UCSD-AML1 (cell line): Measurements from ENCODE around the gene CYP3A5.
"Not testable (repeated sequence)": the region's sequence is repeated elsewhere in the genome, so short reads cannot be mapped to it uniquely, and the experiment has no call there.

Experiments
- DNase-seq: peaks from one replicate; lab custom pipeline; 2025; ENCODE audit not compliant: unreplicated experiment; lab: John Stamatoyannopoulos, UW

CYP3A5 gene

DNA sequence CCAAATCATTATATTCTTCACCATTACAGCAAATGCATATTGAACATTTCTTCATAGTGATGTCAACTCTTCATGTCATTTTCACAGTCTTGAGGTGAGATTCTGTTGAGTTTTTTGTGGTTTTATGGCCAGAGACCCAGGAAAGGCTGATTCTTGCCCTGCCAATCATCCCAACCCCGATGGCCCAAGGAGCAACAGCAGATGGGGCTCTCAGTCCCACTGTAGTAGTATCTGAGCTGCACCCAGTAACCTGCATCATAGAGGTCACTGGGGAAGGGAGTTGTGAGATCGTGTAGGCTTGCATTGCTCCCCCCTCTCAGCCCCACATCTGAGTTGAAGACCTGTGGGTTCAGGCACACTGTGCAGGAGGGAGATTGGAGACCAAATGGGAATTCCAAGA, 36.3 kb downstream of the CYP3A5 start:
- no peak for DNase-seq

DNA sequence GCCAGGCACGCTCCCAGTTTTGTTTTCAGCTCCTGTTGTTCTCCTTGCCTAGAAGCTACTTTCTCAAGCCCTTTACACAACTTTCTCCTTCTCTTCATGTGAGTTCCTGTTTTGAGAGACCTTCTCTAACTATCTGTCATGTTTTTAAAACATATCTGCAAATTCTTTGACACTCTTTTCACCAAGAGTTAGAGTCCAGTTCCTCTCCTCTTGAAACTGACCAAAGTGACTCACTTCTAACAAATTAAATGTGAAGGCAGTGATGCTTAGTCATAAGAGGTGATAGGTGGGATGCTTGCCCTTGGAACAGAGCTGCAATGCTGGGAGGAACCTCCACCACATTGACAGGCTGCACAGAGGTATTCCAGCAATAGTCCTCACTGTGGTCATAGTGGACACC, 37.8 kb downstream of the CYP3A5 start:
- no peak for DNase-seq

DNA sequence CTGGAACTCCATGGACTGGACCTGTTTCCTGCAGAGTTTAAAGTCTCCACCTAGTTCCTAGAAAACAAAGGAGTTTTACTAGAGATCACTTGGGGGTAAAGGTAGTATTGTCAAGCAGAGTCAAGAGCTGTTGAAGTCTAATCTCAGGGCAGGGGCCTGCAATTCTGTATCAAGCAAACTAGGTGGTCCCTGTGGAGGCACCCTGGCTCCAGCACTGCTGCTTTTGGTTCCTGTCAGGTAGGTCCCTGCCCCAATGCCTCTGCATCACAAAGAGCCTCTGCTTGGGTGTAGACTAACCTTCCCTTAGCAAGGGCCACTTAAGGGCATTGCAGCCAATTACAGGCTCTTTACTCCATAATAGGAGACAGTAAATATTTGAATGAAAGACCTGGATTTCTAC, 40.5 kb downstream of the CYP3A5 start:
- no peak for DNase-seq

DNA sequence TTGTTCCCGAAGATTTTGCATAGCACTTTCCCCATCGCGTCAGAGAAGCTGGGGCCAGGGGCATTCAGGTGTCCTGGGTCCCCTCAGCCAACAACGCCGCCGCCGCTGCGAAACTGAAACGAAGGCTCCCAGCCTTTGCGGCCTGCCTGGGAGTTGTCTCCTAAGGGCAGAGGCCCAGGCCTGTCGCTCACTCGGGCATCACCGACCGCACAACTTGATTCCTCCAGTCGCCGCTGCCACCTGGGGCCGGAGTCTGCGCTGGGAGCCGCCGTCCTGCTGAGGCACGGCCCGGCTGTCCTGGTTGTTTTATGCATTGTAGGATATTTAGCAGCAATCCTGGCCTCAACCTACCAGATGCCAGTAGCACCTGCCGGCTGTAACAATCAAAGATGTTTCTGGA, 41.1 kb downstream of the CYP3A5 start:
- DNase-seq: no peak

DNA sequence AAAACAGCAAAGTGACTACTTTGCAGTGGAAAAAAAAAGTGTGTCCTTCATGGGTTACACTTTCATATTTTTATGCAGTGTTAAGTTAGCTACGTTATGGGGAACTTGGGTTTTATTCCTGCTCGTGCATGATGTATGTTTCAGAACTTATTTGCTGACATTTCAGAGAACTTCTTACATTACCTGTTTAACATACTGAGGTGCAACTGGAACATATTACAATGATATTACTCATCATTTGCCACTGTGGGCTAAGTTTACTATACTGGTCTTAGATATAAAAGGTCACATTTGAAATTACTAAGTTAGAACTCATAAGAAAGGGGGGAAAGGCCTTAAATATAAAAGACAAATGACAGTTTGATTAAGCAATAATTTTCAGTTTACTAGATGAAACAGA, 42.4 kb downstream of the CYP3A5 start:
- DNase-seq: not testable (repeated sequence)

DNA sequence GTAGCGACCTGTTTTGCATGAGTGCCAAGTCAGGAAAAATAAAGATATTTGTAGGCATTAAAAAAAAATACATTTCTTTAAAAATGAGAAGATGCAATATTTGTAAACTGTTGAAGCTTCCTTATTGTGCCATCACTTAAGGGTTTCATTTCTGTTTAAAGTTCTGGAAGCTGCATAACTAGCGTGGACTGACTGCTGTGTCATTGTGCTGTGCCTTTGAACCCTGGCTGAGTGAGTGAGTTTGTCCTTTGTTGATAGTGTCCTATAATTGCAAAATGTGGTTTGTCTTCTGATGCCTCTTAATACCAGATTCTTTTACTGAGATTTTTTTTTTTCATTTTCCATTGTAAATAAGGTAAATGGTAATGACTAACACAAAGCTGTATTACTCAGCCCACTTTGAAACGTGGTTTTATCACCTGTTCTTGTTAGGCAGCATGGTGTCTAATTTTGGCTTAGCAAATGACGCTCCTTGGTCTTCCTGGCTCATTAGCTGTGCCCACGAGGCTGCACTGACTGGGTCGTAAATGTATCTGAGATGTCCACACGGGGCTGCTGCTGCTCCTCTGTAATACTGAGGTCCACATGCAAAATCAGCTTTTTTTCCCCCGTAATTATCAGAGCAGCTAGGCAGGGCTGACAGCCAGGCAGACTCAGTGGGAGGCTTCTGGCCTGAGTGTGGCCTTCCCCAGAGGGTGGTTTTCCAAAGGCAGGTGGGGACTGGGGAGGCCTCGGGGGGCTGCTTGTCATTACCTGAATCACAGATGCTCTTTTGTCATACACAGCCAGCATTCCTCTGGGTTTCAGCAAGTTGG, 48.3 kb downstream of the CYP3A5 start:
- DNase-seq: no peak

DNA sequence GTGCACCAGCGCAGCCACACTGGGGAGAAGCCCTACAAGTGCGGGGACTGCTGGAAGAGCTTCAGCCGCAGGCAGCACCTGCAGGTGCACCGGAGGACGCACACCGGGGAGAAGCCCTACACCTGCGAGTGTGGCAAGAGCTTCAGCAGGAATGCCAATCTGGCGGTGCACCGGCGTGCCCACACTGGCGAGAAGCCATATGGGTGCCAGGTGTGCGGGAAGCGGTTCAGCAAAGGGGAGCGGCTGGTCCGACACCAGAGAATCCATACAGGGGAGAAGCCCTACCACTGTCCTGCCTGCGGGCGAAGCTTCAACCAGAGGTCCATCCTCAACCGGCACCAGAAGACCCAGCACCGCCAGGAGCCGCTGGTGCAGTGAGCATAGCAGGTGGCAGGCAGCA, 50.2 kb downstream of the CYP3A5 start:
- no peak for DNase-seq

DNA sequence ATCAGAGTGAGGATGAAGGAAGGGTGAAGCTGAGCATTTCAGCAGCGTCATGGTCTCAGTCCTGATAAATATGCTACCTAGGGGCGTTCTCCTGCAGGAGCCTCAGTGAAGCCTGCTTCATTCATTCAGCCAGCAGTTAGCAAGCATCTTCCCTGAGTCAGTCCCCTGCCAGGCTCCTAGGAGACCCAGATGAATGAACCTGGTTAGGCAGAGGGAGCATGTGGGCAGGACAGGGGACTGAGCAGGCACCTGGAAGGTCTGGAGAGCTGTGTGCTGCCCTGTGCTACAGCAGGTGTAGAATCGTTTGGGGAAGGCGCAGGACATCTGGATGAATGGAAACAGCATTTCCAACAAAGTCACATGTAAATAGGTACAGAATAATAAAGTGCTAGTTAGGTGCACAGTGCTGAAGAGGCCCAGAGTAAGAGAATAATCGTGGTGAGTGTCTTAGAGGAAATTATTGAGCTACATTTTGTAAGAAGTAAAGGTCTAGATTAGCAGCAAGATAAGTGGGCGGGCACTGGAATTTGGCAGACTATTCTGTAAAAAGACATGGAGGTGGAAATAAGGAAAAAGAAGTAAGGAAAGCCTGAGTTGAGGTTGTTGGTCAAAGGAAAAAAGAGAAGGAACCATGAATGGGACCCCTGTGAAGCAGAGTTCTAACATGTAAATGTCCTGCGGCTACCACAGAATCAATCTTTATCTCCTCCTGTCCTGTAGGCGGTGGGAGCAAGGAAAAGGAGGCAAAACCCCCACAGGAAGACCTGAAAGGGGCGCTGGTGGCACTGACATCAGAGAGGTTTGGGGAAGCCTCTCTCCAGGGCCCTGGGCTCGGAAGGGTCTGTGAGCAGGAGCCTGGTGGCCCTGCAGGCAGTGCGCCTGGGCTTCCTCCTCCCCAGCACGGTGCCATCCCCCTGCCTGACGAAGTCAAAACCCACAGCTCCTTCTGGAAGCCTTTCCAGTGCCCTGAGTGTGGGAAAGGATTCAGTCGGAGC, 51.0 kb downstream of the CYP3A5 start:
- no peak for DNase-seq

DNA sequence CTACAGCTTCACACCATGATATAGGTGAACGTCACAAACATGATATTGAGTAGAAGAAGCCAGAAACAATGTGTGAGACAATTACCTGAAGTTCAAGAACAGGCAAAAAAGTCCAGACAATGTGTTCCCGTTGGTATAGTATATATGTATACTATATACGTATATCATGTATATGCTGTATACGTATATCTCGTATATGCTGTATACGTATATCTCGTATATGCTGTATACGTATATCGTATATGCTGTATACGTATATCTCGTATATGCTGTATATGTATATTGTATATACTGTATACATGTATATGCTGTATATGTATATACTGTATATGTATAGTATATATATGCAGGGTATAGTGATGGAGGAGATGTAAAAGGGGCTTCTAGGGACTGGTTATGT, 52.3 kb downstream of the CYP3A5 start:
- no peak for DNase-seq

DNA sequence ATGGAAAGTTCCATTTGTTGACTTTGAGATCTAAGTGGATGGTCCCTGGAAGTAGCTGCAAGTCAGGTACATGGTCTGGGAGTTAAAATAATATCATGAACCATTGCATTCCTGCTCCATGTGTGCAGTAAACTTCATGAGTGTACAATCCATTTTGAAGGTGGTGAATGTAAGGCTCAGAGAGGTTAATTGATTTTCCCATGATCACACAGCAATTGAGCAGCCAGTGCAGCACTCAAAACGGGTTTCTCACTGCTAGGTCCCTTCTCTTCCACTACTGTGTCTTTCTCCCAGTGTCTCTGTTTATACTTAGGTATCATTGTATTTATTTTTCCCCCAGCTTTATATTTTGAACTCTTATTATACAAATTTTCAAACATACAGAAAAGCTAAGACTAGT, 53.1 kb downstream of the CYP3A5 start:
- DNase-seq: no peak

DNA sequence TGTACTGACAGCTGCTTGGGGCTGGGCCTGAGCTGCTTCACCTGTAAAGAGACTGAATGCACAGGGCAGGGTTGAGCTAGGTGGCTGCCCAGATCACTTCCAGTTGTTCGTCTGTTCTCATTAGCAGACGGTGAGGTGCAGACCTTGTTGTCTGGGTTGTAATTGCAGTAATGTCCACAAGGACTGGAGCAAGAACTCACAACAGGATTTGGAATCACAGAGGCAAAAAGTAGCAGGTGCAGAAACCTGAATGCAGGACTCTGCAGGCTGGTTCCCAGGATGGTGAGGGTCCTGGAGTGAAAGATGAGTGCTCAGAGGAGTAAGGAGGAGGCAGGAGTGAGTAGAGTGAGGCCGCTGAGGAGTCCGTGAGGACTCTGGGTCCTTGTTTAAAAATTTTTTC, 53.8 kb downstream of the CYP3A5 start:
- DNase-seq: no peak

DNA sequence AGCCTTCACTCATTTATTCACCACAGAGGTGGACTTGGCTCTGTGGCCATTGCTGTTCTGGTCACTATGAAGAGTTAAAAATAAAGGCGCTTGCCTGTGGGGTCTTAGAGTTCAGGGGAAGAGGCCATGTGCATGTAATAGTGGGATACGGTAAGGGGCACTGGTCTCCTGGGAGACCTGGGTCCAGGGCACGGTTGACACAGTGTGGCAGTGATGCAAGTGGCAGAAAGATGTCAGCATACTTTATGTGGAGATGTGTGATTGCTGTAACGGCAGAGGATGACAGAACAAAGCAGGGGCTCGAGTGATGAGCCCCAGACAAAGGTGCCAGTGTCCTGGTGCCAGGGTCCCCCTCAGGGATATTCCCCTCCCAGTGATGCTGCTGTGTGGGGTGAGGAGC, 54.5 kb downstream of the CYP3A5 start:
- DNase-seq: no peak

DNA sequence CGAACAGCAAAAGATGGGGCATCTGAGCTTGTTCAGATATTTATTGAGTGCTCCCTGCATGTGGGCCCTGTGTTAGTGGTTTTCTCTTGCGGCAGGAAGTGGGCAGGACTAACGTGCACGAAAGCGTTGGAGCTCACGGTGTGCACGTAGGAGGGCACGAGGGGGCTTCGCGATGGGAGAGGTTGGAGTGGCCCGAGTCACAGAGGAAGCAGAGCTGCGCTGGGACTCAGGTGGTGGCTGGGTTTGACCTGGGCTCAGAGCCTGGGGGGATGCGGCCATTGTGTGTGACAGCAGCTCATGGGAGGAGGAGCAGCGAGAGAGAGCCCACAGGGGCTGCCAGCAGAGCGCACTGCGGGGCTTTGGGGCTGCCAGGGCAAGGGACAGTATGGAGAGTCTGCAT, 55.3 kb downstream of the CYP3A5 start:
- no peak for DNase-seq

DNA sequence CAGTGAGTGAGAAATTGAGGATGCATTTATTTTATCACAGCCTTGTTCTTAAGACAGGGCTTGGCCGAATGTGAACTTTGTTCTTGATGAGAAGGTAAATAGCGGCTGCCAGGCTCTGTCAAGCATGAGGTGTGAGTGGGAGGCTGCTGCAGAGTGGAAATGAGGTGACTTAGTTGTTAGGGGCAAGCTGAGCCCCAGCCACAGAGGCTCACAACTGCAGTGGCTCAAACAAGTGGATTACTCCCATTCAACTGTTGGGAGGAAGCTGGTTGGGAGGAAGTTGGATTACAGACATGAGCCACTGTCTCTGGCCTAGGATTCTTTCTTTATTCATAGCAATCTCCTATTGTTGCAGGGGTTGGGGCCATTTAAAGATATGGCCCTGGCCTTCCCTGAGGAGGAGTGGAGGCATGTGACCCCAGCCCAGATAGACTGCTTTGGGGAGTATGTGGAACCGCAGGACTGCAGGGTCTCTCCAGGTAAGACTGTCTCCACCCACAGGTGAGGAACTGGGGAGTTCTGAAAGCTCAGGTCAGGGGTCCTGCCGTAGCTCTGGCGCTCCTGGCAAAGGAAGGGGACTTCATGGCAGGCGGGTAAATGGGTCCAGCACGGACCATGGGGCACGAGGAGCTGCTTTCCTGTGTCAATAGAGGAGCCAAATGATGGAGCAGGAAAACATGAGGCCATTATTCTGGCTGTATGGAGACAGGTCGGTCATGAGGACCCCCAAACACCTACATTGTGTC, 55.9 kb downstream of the CYP3A5 start:
- DNase-seq: no peak

DNA sequence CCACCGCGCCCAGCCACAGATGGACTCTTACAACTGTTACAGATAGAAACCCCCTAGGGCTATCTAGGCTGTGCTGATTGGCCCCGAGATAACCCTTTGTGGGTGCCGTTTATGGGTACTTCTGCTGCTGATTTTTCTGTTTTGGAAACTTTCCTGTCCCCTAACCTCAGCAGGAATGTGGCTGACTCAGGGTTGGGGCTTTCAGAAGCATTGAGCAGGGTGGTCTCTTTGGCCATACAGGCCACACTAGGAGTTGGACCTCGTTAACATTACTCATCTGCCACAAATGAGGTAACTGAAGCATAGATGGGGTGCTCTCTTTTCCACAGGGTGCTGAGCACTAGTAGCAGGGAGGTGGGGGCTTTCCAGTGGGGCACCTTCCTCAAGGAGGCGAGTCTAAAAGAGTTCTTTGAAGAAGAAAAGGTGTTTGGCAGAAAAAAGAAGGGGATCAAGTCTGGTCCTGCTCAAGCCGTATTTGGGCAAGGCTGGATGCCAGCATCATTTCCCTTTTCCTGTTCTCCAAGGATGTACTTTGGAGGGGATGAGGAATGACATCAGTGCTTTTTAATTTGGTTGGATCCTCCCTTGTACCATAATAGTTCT, 56.6 kb downstream of the CYP3A5 start:
- DNase-seq: no peak

DNA sequence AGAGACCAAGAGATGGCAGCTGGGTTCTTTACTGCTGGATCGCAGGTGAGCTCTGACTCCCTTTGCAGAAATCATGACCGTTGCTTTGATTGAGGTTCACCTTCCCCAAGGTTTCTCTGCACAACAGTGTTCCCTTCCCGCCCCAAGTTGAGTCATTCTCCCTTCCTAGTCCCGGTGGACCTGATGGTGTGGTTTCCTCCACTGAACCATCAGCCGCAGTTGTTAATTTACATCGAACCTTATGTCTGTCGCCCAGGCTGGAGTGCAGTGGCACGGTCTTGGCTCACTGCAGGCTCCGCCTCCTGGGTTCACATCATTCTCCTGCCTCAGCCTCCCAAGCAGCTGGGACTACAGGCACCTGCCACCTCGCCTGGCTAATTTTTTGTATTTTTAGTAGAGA, 57.2 kb downstream of the CYP3A5 start:
- no peak for DNase-seq

DNA sequence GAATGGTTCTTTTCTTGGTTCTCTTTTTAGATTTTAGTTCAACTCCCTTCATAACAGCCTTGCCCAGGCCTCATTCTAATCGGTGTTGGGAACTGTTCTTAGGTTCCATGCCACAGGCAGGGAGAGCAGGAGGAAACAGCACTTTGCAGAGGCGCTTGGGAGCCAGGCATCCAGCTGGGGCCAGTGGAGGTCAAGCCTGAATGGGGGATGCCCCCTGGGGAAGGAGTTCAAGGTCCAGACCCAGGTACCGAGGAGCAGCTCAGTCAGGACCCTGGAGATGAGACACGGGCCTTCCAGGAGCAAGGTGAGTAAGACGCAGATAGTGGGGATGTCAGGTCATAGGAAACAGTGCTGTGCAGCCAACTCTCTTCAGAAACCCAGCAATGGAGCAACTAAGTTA, 58.5 kb downstream of the CYP3A5 start:
- DNase-seq: no peak

DNA sequence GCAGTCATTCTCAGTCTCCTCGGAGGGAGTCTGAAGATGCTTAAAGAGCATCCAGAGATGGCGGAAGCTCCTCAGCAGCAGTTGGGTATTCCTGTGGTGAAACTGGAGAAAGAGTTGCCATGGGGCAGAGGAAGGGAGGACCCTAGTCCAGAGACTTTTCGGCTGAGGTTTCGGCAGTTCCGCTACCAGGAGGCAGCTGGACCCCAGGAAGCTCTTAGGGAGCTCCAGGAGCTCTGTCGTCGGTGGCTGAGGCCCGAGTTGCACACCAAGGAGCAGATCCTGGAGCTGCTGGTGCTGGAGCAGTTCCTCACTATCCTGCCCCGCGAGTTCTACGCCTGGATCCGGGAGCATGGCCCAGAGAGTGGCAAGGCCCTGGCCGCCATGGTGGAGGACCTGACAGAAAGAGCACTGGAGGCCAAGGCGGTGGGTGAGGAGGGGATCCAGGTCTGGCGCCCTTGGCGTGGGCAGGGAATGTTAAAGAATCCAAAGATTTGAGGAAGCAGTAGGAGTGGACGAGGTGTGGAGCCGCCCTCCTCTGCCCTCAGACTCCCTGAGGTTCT, 60.1 kb downstream of the CYP3A5 start:
- no peak for DNase-seq

DNA sequence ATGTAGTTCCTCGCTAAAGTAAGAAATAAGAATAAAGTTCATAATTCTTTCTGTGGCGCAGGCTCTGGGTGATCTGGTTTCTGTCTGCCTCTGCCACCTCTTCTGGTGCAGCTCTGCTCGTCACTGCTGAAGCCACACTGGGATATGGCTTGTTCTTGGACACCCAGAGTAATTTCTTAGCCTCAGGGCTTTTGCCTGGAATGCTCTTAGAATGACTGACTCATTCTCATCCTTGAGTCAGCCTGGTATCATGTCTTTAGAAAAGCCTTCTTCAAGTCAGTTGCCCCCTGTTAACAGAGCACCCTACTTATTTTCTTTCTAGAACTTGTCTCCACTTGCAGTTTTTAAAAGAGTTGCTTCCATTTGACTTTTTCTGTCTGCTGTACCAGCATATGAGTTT, 61.1 kb downstream of the CYP3A5 start:
- DNase-seq: no peak

DNA sequence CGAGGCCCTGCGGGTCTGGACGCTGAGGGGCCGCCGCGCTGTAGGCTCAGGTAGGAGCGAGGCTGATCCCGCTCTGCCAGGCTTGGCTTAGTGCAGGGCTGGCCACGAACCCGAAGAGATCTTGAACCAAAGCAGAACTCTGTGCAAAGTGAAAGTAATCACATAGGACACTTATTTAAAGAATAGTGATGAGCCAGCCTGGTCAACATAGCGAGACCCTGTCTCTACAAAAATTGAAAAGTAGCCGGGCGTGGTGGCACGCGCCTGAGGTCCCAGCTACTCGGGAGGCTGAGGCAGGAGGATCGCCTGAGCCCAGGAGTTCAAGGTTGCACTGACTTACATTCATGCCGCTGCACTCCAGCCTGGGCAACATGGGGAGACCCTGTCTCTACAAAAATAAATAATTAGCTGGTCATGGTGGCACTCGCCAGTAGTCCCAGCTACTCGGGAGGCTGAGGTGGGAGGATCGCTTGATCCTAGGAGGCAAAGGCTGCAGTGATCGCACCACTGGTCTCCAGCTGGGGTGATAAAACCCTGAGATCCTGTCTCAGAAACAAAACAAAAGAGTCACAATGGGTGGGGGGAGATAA, 62.5 kb downstream of the CYP3A5 start:
- no peak for DNase-seq
